ENCODE results near the gene FBL.
A peak's percentile ranks its signal among the peaks of the same experiment; 100 is the strongest.

The FBL gene

DNA sequence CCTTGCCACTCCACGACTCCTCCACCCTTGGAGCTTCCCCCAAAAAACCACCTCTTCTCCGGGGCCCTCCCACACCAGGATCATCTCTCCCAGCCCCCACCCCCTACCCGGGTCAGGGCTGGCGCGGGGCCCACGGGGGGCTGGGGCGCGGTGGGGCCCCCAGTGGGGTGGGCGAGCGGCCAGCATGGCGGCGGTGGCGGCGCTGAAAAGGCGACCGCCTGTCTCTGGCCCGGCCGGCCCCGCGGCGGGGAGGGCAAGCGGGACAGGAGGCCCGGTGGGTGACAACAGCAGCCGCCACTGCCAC is 13.1 kb downstream of the FBL start:
- Histone ChIP-seq H3K9me3 (ENCODE audit: insufficient read depth, low read length) (no peaks in the 10 kb centered on the region), H3K79me2 (ENCODE audit: insufficient read depth, low read length) (0 out of 2 replicates have a peak, but pooled peaks cover 6% of the 10 kb centered on the region), H3K9me2 (replicated peaks; ENCODE audit: insufficient read depth, low read length) (no peaks in the 10 kb centered on the region), H2AFZ (ENCODE audit: low read depth, low read length, severe bottlenecking) (no peak overlapping the region), H3K4me3 (ENCODE audit: insufficient read depth, low read length, poor library complexity, severe bottlenecking) (no peak overlapping the region), H4K20me1 (ENCODE audit: low read depth, low read length) (no peaks in the 10 kb centered on the region), H3K27me3 (ENCODE audit: low read length) (no peaks in the 10 kb centered on the region), H3K27ac (ENCODE audit: low read depth, low read length) (no peak overlapping the region), H3K4me2 (ENCODE audit: low read depth, low read length, poor library complexity, severe bottlenecking) (peak overlapping the region; percentile 47), H3F3A (ENCODE audit: insufficient read depth) (peaks cover 20% of the 10 kb centered on the region), H3K9ac (ENCODE audit: low read length) (peak overlapping the region; percentile 11; the same call in 1 of the 2 replicates), H3K36me3 (ENCODE audit: low read length) (peaks cover 11% of the 10 kb centered on the region; the same call in 1 of the 2 replicates)
- TF ChIP-seq, protein P1, sequence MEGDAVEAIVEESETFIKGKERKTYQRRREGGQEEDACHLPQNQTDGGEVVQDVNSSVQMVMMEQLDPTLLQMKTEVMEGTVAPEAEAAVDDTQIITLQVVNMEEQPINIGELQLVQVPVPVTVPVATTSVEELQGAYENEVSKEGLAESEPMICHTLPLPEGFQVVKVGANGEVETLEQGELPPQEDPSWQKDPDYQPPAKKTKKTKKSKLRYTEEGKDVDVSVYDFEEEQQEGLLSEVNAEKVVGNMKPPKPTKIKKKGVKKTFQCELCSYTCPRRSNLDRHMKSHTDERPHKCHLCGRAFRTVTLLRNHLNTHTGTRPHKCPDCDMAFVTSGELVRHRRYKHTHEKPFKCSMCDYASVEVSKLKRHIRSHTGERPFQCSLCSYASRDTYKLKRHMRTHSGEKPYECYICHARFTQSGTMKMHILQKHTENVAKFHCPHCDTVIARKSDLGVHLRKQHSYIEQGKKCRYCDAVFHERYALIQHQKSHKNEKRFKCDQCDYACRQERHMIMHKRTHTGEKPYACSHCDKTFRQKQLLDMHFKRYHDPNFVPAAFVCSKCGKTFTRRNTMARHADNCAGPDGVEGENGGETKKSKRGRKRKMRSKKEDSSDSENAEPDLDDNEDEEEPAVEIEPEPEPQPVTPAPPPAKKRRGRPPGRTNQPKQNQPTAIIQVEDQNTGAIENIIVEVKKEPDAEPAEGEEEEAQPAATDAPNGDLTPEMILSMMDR (IDR thresholded peaks at IDR 0.05; ENCODE audit: insufficient read depth, low read length, poor library complexity, severe bottlenecking): no peak
- no peak for TF ChIP-seq EZH2phosphoT487 (conservative IDR thresholded peaks at IDR 0.05; ENCODE audit: low read length)

DNA sequence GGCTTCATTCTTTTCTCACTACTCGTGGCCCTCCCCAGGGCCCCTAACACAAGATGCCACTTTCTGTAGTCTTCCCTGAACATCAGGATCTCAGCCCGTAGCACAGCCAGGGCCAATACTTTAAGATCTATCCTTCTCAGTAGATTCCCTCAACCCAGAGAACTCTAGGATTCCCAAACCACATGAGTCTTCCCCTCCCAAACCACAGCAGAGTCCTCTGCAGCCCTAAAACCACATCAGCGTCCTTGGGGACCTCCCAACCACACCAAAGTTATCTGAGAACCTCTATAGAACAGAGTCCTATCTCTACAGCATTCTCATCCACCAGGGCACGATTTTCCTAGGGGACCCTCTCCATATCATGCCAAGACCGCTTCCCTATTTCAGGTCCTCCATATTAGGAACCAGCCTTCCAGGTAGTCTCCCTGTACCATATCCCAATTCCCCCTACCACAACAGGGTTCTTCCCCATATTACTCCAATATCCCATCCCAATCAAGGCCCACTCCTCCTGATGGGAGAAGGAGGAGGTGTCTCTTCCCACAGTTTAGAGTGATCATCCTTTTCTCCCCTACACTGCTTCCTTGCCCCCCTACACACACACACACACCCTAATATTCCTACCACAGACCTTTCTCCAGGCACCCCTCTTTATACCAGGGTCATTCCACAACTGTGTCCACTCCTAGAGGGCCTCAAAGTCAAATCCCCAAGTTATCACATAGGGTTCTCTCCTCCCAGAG is 13.7 kb downstream of the FBL start:
- H4K20me1 ChIP-seq (ENCODE audit: low read depth, low read length): no peaks in the 10 kb centered on the region
- peaks cover 10% of the 10 kb centered on the region; the same call in 1 of the 2 replicates for H3K36me3 ChIP-seq (ENCODE audit: low read length)
- H3F3A ChIP-seq (ENCODE audit: insufficient read depth): peaks cover 17% of the 10 kb centered on the region
- no peak overlapping the region for H2AFZ ChIP-seq (ENCODE audit: low read depth, low read length, severe bottlenecking)
- H3K27me3 ChIP-seq (ENCODE audit: low read length): no peaks in the 10 kb centered on the region
- H3K9me2 ChIP-seq (replicated peaks; ENCODE audit: insufficient read depth, low read length): no peaks in the 10 kb centered on the region
- peak overlapping the region; percentile 47 for H3K4me2 ChIP-seq (ENCODE audit: low read depth, low read length, poor library complexity, severe bottlenecking)
- no peak overlapping the region for H3K4me3 ChIP-seq (ENCODE audit: insufficient read depth, low read length, poor library complexity, severe bottlenecking)
- TF ChIP-seq EZH2phosphoT487 (conservative IDR thresholded peaks at IDR 0.05; ENCODE audit: low read length): no peak
- TF ChIP-seq, protein P1 (IDR thresholded peaks at IDR 0.05; ENCODE audit: insufficient read depth, low read length, poor library complexity, severe bottlenecking): no peak
- H3K79me2 ChIP-seq (ENCODE audit: insufficient read depth, low read length): 0 out of 2 replicates have a peak, but pooled peaks cover 1% of the 10 kb centered on the region
- H3K9me3 ChIP-seq (ENCODE audit: insufficient read depth, low read length): no peaks in the 10 kb centered on the region
- no peak overlapping the region for H3K27ac ChIP-seq (ENCODE audit: low read depth, low read length)
- H3K9ac ChIP-seq (ENCODE audit: low read length): 0 out of 2 replicates have a peak overlapping the region, but pooled peaks have one; percentile 11

DNA sequence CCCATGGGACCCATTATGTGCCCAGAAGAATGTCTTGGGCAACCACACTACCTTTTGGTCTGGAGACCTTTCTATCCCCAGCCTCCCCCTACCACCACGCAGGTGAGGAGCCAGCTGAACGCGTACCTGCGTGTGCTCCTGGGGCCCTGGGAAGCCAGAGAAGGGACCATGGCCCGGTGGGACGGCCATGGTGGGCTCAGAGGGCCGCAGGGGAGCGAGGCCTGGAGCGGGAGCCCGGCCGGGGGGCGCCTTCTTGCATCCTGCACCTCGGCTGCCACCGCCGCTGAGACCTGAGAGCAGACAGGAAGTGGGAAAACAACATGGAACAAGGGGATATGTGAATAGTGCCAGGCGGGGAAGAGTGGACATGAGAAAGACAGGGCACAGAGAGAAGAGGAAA is 14.5 kb downstream of the FBL start:
- Histone ChIP-seq H4K20me1 (ENCODE audit: low read depth, low read length) (no peaks in the 10 kb centered on the region), H3K36me3 (ENCODE audit: low read length) (peaks cover 5% of the 10 kb centered on the region; the same call in 1 of the 2 replicates), H3K4me2 (ENCODE audit: low read depth, low read length, poor library complexity, severe bottlenecking) (no peak overlapping the region), H2AFZ (ENCODE audit: low read depth, low read length, severe bottlenecking) (no peak overlapping the region), H3K27ac (ENCODE audit: low read depth, low read length) (no peak overlapping the region), H3K4me3 (ENCODE audit: insufficient read depth, low read length, poor library complexity, severe bottlenecking) (no peak overlapping the region), H3K79me2 (ENCODE audit: insufficient read depth, low read length) (no peaks in the 10 kb centered on the region), H3K9me2 (replicated peaks; ENCODE audit: insufficient read depth, low read length) (no peaks in the 10 kb centered on the region), H3K9me3 (ENCODE audit: insufficient read depth, low read length) (no peaks in the 10 kb centered on the region), H3K27me3 (ENCODE audit: low read length) (no peaks in the 10 kb centered on the region), H3K9ac (ENCODE audit: low read length) (no peak overlapping the region), H3F3A (ENCODE audit: insufficient read depth) (peaks cover 16% of the 10 kb centered on the region)
- TF ChIP-seq, protein P1 (IDR thresholded peaks at IDR 0.05; ENCODE audit: insufficient read depth, low read length, poor library complexity, severe bottlenecking): no peak
- no peak for TF ChIP-seq EZH2phosphoT487 (conservative IDR thresholded peaks at IDR 0.05; ENCODE audit: low read length)

Data from SU-DHL-6 (cell line).